Measurements from ENCODE around the gene CSMD2.

CSMD2 gene

GRCh38 chr1:33608825-33609400 is 556.1 kb downstream of the CSMD2 start:
- no peak for DNase-seq (ENCODE audit: low read depth in 2 of 2)

- no peak for DNase-seq (ENCODE audit: low read depth in 2 of 2)
These were observed 557.5 kb downstream of the CSMD2 start for GRCh38 chr1:33607444-33608005.

DNA sequence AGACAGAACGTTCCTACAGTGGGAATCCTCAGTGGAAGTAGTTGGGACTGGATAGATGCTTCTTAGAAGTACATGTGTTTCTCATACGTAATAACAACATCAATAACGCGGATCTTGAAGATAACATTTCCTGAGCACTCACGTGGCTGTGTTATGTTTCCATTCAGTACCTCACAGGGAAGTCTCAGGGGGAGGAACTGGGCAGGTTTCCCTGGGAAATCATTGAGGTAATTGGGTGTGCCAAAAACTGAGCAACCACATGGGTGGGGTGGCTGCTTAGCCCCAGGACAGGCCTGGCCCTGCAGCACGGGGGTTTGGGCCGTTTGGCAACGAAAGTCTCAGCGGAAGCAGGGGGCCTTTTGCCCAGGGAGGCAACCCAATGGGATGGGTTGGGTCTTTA is 558.8 kb downstream of the CSMD2 start:
- DNase-seq (ENCODE audit: low read depth in 2 of 2), result no peak

DNA sequence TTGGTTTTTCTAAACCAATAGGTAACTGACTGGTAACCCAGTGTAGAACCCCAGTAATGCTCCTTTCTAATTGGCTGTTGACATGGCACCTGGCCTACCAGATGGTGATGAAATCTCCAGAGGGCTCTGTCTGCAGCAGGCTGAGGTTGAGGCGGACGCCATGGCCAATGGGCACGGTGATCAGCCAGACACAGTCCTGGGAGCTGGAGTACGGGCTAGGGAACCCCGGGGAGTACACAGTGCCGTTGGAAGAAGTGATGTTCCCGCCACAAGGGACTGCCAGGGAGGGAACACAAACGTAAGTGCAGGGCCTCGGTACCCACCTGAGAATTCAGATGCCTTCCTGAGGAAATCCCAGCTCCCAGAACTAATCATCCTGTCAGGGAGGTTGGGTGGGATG is 562.8 kb downstream of the CSMD2 start:
- DNase-seq (ENCODE audit: low read depth in 2 of 2), result no peak

GRCh38 chr1:33601751-33602150 is 563.3 kb downstream of the CSMD2 start:
- DNase-seq (ENCODE audit: low read depth in 2 of 2), result no peak

DNA sequence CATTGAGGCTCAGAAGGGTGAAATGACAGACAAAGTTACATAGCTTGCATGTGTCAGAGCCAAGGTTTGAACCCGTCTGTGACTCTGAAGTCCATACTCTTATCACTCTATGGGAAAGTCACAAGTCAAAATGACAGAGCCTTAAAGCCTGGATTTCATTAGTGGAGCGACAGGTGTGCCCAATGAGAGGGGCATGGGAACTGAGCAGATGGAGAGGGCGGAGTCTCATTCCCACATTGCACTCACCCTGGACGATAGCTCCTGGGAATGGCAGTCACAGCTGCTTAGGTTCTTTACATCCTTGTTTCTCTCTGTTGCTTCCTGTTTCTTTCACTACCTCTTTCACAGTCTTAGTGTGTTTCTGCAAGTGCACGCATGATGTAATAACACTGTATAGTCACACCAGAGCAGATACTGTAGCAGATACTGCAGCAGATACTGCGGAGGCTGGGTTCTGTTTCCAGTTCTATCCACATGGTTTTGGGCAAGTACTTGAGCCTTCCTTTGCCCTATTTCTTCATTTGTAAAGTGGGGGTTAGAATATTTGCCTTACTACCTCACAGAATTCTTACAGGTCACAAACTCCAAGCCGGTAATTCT is 565.4 kb downstream of the CSMD2 start:
- no peak for DNase-seq (ENCODE audit: low read depth in 2 of 2)

GRCh38 chr1:33588726-33589125 is 576.3 kb downstream of the CSMD2 start:
- no peak for DNase-seq (ENCODE audit: low read depth in 2 of 2)

- DNase-seq (ENCODE audit: low read depth in 2 of 2), result no peak
These were observed 578.2 kb downstream of the CSMD2 start for GRCh38 chr1:33586795-33587194.

GRCh38 chr1:33586106-33586505 is 578.9 kb downstream of the CSMD2 start:
- no peak for DNase-seq (ENCODE audit: low read depth in 2 of 2)

- DNase-seq (ENCODE audit: low read depth in 2 of 2), result no peak
These were observed 581.5 kb downstream of the CSMD2 start for GRCh38 chr1:33583567-33583966.

GRCh38 chr1:33578557-33579448 is 586.2 kb downstream of the CSMD2 start:
- no peak for DNase-seq (ENCODE audit: low read depth in 2 of 2)

GRCh38 chr1:33577663-33578062 is 587.4 kb downstream of the CSMD2 start:
- DNase-seq (ENCODE audit: low read depth in 2 of 2), result no peak

DNA sequence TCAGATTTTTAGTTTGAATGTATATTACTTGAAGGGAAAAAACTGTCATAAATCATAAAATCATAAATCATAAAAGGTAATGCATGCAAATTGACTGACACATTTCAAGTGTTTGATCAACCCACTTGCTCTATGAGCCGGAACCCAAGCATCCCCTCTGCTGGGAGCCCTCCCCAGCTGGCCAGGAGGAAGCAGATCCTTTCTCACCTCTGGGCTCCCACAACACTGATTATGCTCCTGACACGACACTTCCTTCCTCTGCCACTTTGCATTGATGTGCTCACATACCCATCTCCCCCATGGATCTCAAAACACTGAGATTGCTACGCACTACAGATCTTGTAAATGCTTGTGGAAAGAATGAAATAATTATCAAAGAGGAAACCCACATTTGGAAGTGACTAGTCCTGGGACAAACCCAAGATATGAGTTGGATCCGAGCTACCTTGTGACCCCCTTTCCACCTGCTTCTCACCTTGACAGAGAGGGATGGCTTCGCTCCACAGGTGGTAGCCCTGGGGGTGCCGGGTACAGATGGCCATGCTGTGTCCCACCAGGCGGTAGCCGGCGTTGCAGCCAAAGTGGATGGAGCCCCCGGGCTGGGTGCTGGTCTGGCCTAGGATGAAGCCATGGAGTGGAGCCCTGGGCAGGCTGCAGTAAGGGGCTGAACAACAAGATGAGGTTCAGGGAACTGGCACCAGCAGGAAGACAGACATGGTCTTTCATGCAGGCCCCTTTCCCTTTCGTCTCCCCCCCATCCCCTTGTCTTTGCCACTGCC is 588.0 kb downstream of the CSMD2 start:
- no peak for DNase-seq (ENCODE audit: low read depth in 2 of 2)

GRCh38 chr1:33575324-33575879 is 589.6 kb downstream of the CSMD2 start:
- no peak for DNase-seq (ENCODE audit: low read depth in 2 of 2)

- DNase-seq (ENCODE audit: low read depth in 2 of 2), result no peak
These were observed 591.4 kb downstream of the CSMD2 start for GRCh38 chr1:33573661-33574060.

GRCh38 chr1:33572387-33572786 is 592.6 kb downstream of the CSMD2 start:
- DNase-seq (ENCODE audit: low read depth in 2 of 2), result no peak

- DNase-seq (ENCODE audit: low read depth in 2 of 2), result no peak
These were observed 595.7 kb downstream of the CSMD2 start for GRCh38 chr1:33569331-33569730.

GRCh38 chr1:33563699-33564098 is 601.3 kb downstream of the CSMD2 start:
- no peak for DNase-seq (ENCODE audit: low read depth in 2 of 2)

GRCh38 chr1:33562563-33562962 is 602.5 kb downstream of the CSMD2 start:
- DNase-seq (ENCODE audit: low read depth in 2 of 2), result no peak

DNA sequence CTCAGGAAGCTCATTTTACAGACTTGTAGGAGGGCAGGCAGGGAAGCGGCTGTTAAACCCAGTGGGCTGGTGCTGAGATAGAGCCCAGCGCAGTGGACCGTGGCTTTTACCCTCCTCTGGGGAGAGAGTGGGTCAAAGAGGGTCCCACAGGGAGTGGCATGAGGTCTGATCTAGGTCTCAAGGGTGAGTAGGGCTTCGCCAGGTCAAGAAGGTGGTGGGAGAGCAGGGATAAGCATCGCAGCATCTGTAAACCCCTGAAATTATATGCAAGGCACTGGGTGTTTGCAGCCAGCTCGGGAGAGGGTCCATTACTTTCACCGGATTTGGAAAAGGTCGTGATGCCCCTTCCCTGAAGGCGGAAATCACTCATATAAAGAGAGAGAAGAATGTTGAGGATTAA is 603.5 kb downstream of the CSMD2 start:
- DNase-seq (ENCODE audit: low read depth in 2 of 2), result no peak

- DNase-seq (ENCODE audit: low read depth in 2 of 2), result no peak
These were observed 604.4 kb downstream of the CSMD2 start for GRCh38 chr1:33560680-33561079.

DNA sequence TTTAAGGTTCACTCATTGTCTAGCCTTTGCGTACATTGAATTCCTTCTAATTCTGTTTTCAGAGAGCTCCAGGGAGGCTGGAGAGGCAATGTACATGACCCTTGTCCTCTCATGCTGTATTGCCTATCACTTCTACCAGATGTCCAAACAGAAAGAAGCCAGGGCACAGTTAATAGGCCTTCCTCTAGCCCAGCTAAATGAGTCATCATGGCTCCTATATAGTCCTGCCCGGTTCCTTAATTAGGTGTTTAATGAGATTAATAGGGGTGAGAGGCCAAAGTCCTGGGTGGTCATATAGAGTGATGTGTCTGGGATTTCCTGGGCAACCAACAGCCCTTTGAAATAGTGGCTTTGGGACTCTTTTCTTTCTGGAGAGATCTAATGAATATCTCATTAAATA is 616.3 kb downstream of the CSMD2 start:
- DNase-seq (ENCODE audit: low read depth in 2 of 2), result no peak

Data from activated CD8-positive, alpha-beta memory T cell treated with anti-CD3 and anti-CD28 coated beads for 4 hours (primary cell).